ENCODE data around the gene FUBP1. TPM values are rescaled to one million over a fixed set of nuclear protein-coding genes. Genes with fewer than 3 reads are reported as not detected.

The FUBP1 gene
- total and polyA plus RNA-seq, 2 of the 8 experiments (the other 6 are each of a cell fraction or from before 2014, with no cell fraction given): 184 to 201 TPM

GRCh38 chr1:77910116-77910515 lies 68.8 kb downstream of the FUBP1 start:
- H4K91ac ChIP-seq (replicated peaks; ENCODE audit: insufficient read length, low read length): no peak overlapping the region
- 88% methylated on average over 4 of the region's 4 CpGs; no CpG with 5 or more reads in 1 of the 2 experiments for WGBS, 2 experiments (ENCODE audit: extremely low coverage in 1 of 2, insufficient coverage in 1 of 2, insufficient read length in 1 of 2, insufficient replicate concordance in 2 of 2, low coverage in 1 of 2, low lambda C conversion rate in 2 of 2, missing lambda C conversion rate in 1 of 2)
- no peak overlapping the region for H3K14ac ChIP-seq (ENCODE audit: insufficient read length)
- no peaks in the 10 kb centered on the region for H3K23me2 ChIP-seq (ENCODE audit: low read depth, low read length)
- no peaks in the 10 kb centered on the region for H3K79me2 ChIP-seq (ENCODE audit: control insufficient read depth in 1 of 2, insufficient read depth in 2 of 2, low read length in 2 of 2)
- H2BK120ac ChIP-seq (replicated peaks; ENCODE audit: low read depth, low read length): no peak overlapping the region
- no peak overlapping the region for H3K9ac ChIP-seq (replicated peaks in 1 of 4; ENCODE audit: extremely low read depth in 1 of 4, low read depth in 3 of 4, low read length in 3 of 4)
- no peak overlapping the region for H3K4me3 ChIP-seq (ENCODE audit: extremely low read depth in 1 of 4, insufficient read depth in 2 of 4, low read depth in 3 of 4, low read length in 4 of 4)
- no peak overlapping the region for H3K4me2 ChIP-seq (ENCODE audit: insufficient read depth in 1 of 2, low read depth in 2 of 2, low read length in 2 of 2)
- no peak overlapping the region for H3K27ac ChIP-seq (ENCODE audit: low read depth, low read length)
- H2BK20ac ChIP-seq (ENCODE audit: low read length): no peak overlapping the region
- no peak for FAIRE-seq
- no peak overlapping the region for H2BK12ac ChIP-seq (ENCODE audit: low read depth, low read length)
- H4K8ac ChIP-seq (ENCODE audit: extremely low read depth, insufficient read depth, low read length): no peak overlapping the region
- H3K9me3 ChIP-seq (ENCODE audit: insufficient read depth in 2 of 2, low read depth in 1 of 2, low read length in 1 of 2): no peaks in the 10 kb centered on the region
- no peak overlapping the region for H3K56ac ChIP-seq (replicated peaks; ENCODE audit: insufficient read length, low read depth, low read length)
- no peak overlapping the region for H2AFZ ChIP-seq (ENCODE audit: low read length)
- no peak overlapping the region for H3K23ac ChIP-seq (ENCODE audit: insufficient read length)
- H4K5ac ChIP-seq (ENCODE audit: insufficient read length, low read depth, low read length): no peak overlapping the region
- H3K18ac ChIP-seq (ENCODE audit: extremely low read depth, low read length): no peak overlapping the region
- H3K79me1 ChIP-seq (ENCODE audit: low read depth, low read length): no peaks in the 10 kb centered on the region
- no peaks in the 10 kb centered on the region for H3K27me3 ChIP-seq (replicated peaks in 1 of 4; ENCODE audit: control insufficient read depth in 3 of 4, extremely low read depth in 1 of 4, insufficient read depth in 3 of 4, low read length in 3 of 4)
- no peak overlapping the region for H3K4ac ChIP-seq (replicated peaks; ENCODE audit: insufficient read length, low read depth, low read length)
- ChIA-PET POLR2A (ENCODE audit: partially characterized antibody) (interaction anchor here (1.7 kb wide), 1 partner anchor 68 kb away, joined by 5 read pairs; the partner anchor contains the start of gene FUBP1), CTCF (ENCODE audit: partially characterized antibody) (interaction anchor here (0.5 to 2.6 kb wide), 3 partner anchors 9 to 90 kb away, joined by 3 to 6 read pairs (median 4); no protein-coding TSS in a partner anchor)
- no peak overlapping the region for H2AK5ac ChIP-seq (ENCODE audit: low read depth, low read length)
- H2BK5ac ChIP-seq (ENCODE audit: low read depth, low read length): no peak overlapping the region
- H2BK15ac ChIP-seq (ENCODE audit: low read length): no peak overlapping the region
- H3K4me1 ChIP-seq (replicated peaks in 1 of 4; ENCODE audit: control insufficient read depth in 3 of 4, insufficient read depth in 4 of 4, low read length in 3 of 4): no peaks in the 10 kb centered on the region
- H3K36me3 ChIP-seq (ENCODE audit: control insufficient read depth in 2 of 4, insufficient read depth in 4 of 4, low read length in 3 of 4): no peaks in the 10 kb centered on the region
- H4K20me1 ChIP-seq (replicated peaks in 1 of 2; ENCODE audit: control insufficient read depth in 1 of 2, insufficient read depth in 2 of 2, low read length in 2 of 2): no peaks in the 10 kb centered on the region
- DNase-seq (ENCODE audit: low read depth in 1 of 2, low spot score in 2 of 2): no peak
- TF ChIP-seq KDM4A (IDR thresholded peaks at IDR 0.05; ENCODE audit: low read depth, low read length, severe bottlenecking): no peak

Data from H1 (cell line).